ENCODE data around the gene LASP1. TPM values are rescaled to one million over a fixed set of nuclear protein-coding genes. Genes with fewer than 3 reads are reported as not detected.

LASP1 gene
- total RNA-seq, 2 experiments from 2014 or later, result 135 to 139 TPM

DNA sequence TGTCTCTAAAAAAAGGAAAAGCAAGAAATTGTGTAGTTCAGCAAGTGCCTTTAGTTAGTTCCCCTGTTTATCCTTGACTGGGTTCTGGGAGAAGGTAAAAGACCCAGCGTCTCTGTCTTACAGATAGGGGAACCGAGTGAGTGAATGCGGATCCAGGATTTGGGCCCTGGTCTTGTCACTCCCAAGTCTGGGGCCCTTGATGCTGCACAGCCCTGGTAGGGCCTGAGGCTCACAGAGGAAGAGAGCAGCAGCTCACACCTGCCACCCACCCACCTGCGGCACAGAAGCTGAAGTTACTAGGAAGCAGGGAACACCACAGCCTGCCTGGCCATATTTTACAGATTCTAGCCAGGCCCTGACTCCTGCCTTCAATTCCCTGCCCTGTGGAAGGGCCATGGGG, 22.2 kb downstream of the LASP1 start:
- Mint-ChIP-seq H3K4me1 (ENCODE audit: low read depth) (peaks cover 85% of the 10 kb centered on the region), H3K36me3 (ENCODE audit: low read depth) (peaks cover 58% of the 10 kb centered on the region), H3K27ac (peak overlapping the region; percentile 81), H3K4me3 (peak overlapping the region; percentile 0), H3K27me3 (no peaks in the 10 kb centered on the region), H3K9me3 (no peaks in the 10 kb centered on the region)
- peak; percentile 35 for ATAC-seq
- POLR2A ChIA-PET, result interaction anchor here (0.8 to 4.2 kb wide), 5 partner anchors 18 to 75 kb away, joined by 3 to 25 read pairs (median 4); partner anchors contain the start of genes FBXO47 and LASP1
- CTCF ChIA-PET, result interaction anchor here (0.9 to 1.8 kb wide), 4 partner anchors 21 to 91 kb away, joined by 3 to 5 read pairs (median 4); partner anchors contain the start of gene LASP1
- peak; percentile 64 for DNase-seq
- intact Hi-C loops (cut with micrococcal nuclease), result loop anchor here (5.0 kb wide), 1 partner anchor 35 kb away; the partner anchor contains the start of gene LASP1NB
- TF ChIP-seq, protein P1, sequence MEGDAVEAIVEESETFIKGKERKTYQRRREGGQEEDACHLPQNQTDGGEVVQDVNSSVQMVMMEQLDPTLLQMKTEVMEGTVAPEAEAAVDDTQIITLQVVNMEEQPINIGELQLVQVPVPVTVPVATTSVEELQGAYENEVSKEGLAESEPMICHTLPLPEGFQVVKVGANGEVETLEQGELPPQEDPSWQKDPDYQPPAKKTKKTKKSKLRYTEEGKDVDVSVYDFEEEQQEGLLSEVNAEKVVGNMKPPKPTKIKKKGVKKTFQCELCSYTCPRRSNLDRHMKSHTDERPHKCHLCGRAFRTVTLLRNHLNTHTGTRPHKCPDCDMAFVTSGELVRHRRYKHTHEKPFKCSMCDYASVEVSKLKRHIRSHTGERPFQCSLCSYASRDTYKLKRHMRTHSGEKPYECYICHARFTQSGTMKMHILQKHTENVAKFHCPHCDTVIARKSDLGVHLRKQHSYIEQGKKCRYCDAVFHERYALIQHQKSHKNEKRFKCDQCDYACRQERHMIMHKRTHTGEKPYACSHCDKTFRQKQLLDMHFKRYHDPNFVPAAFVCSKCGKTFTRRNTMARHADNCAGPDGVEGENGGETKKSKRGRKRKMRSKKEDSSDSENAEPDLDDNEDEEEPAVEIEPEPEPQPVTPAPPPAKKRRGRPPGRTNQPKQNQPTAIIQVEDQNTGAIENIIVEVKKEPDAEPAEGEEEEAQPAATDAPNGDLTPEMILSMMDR (IDR thresholded peaks at IDR 0.05), result no peak

DNA sequence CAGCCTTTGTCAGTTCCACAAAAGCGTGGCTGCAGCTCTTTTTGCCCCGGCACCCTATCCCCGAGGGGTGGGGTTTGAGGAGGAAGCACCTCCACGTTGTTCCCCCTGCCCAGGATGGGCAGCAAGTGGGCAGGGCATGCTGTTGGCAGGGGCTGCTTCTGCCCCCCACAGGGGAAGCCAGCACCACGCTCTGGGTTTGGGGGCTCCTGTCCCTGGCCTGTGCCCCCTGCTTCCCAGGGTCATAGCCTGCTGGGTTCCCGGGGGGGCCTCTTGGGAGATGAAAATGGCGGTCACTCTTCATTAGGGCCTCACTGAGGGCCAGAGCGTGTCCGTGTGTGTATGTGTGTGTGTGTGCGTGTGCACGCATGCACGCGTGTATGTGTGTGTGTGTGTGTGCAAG, 22.8 kb downstream of the LASP1 start:
- H3K27ac Mint-ChIP-seq, result peak overlapping the region; percentile 82

DNA sequence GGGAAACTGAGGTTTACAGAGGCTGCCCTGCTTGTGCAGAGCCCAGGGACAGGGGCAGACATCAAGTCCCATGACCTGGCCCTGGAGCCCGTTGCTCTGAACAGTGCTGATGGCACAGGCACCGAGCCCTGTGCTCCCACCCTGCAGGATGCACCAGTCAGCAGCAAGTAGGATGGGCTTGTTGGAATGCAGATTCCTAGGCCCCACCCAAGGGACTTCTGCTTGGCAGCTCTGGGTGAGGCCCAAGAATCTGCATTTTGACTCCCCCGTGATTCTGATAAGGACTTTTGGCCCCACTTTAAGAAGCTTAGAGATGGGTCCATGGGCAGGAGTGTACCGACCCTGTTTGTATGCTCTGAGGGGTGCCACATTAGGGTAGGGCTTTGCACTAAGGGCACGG, 23.3 kb downstream of the LASP1 start:
- H3K4me1 Mint-ChIP-seq (ENCODE audit: low read depth), result peaks cover 86% of the 10 kb centered on the region
- ChIA-PET POLR2A (interaction anchor here (0.8 to 4.2 kb wide), 6 partner anchors 8 to 45 kb away, joined by 3 to 25 read pairs (median 4); partner anchors contain the start of gene LASP1), CTCF (interaction anchor here (0.8 to 1.9 kb wide), 5 partner anchors 8 to 32 kb away, joined by 3 to 9 read pairs (median 4); partner anchors contain the start of gene LASP1NB)
- H3K27ac Mint-ChIP-seq, result peak overlapping the region; percentile 82
- no peaks in the 10 kb centered on the region for H3K27me3 Mint-ChIP-seq
- ATAC-seq (peak; percentile 9), DNase-seq (peak; percentile 40)
- no peak overlapping the region for H3K4me3 Mint-ChIP-seq
- TF ChIP-seq, protein P1 (IDR thresholded peaks at IDR 0.05), result no peak
- intact Hi-C loops (cut with micrococcal nuclease), result loop anchor here (5.0 kb wide), 1 partner anchor 34 kb away; the partner anchor contains the start of gene LASP1NB
- H3K36me3 Mint-ChIP-seq (ENCODE audit: low read depth), result peaks cover 65% of the 10 kb centered on the region
- no peaks in the 10 kb centered on the region for H3K9me3 Mint-ChIP-seq

More for the DNA sequence above, 22.8 kb downstream of the LASP1 start:
- ATAC-seq (no peak), DNase-seq (no peak)
- Mint-ChIP-seq H3K4me1 (ENCODE audit: low read depth) (peaks cover 85% of the 10 kb centered on the region), H3K9me3 (no peaks in the 10 kb centered on the region), H3K4me3 (no peak overlapping the region), H3K27me3 (no peaks in the 10 kb centered on the region), H3K36me3 (ENCODE audit: low read depth) (peaks cover 63% of the 10 kb centered on the region)
- TF ChIP-seq, protein P1 (IDR thresholded peaks at IDR 0.05), result no peak
- intact Hi-C loops (cut with micrococcal nuclease), result loop anchor here (5.0 kb wide), 1 partner anchor 35 kb away; the partner anchor contains the start of gene LASP1NB
- ChIA-PET POLR2A (interaction anchor here (0.8 to 4.2 kb wide), 5 partner anchors 9 to 41 kb away, joined by 3 to 25 read pairs (median 5); partner anchors contain the start of gene LASP1), CTCF (interaction anchor here (1.2 to 1.8 kb wide), 2 partner anchors 33 to 91 kb away, joined by 4 read pairs; partner anchors contain the start of gene LASP1NB)

DNA sequence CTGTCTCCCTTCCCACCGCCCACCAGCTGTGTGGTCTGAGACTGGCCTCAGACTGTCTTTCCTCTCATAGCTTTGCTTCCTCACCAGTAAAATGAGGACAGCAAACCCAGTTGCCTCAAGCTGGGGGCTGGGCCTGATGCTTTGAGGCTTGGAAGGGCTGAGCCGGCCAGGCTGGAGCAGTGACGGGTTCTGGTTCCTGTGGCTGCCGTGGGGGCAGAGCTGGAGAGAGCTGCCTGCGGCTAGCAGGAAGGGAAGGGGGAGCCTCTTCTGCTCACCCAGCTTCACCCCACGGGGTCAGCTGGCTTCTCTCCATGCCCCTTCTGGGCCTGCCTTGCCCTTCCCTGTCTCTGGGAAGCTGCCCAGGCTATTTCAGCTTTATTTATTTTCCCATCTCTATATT, 23.7 kb downstream of the LASP1 start:
- TF ChIP-seq, protein P1 (IDR thresholded peaks at IDR 0.05), result no peak
- DNase-seq, result peak; percentile 75
- Mint-ChIP-seq H3K9me3 (no peaks in the 10 kb centered on the region), H3K27me3 (no peaks in the 10 kb centered on the region), H3K4me3 (no peak overlapping the region), H3K4me1 (ENCODE audit: low read depth) (peaks cover 88% of the 10 kb centered on the region), H3K36me3 (ENCODE audit: low read depth) (peaks cover 65% of the 10 kb centered on the region), H3K27ac (peak overlapping the region; percentile 82)
- intact Hi-C loops (cut with micrococcal nuclease), result loop anchor here (5.0 kb wide), 1 partner anchor 34 kb away; the partner anchor contains the start of gene LASP1NB
- ChIA-PET POLR2A (interaction anchor here (0.8 to 4.2 kb wide), 7 partner anchors 8 to 45 kb away, joined by 3 to 25 read pairs (median 4); partner anchors contain the start of gene LASP1), CTCF (interaction anchor here (0.8 to 1.9 kb wide), 6 partner anchors 9 to 32 kb away, joined by 3 to 9 read pairs (median 4); partner anchors contain the start of gene LASP1NB)
- ATAC-seq, result peak; percentile 45

Data from activated CD8-positive, alpha-beta T cell treated with anti-CD3 and anti-CD28 coated beads for 36 hours (primary cell).